Lower lobe of right lung (tissue), 2 donors: ENCODE measurements around the gene RAB32. TPM values are rescaled to one million over a fixed set of nuclear protein-coding genes. Genes with fewer than 3 reads are reported as not detected.

Experiments used
- ATAC-seq, 2 donors: fragments of 200-7000 bp; cut with Tn5 transposase; one replicate each; pipeline ENCODE4 v1.9.1; 2020 to 2022; ENCODE audit warnings: mild to moderate bottlenecking in 2 of 2, moderate library complexity in 2 of 2
- DNase-seq: peaks from one replicate; pipeline ENCODE4 v3.0.0-alpha.2; 2020
- H3K27ac ChIP-seq: fragments of 200-600 bp; one replicate; pipeline ENCODE4 v1.8.0; 2022
- H3K27me3 ChIP-seq: fragments of 200-600 bp; one replicate; pipeline ENCODE4 v1.8.0; 2022; ENCODE audit warnings: low read depth
- H3K36me3 ChIP-seq: fragments of 200-600 bp; one replicate; pipeline ENCODE4 v1.8.0; 2022; ENCODE audit warnings: mild to moderate bottlenecking
- H3K4me1 ChIP-seq: fragments of 200-600 bp; one replicate; pipeline ENCODE4 v1.8.0; 2022
- H3K4me3 ChIP-seq: fragments of 200-600 bp; one replicate; pipeline ENCODE4 v1.8.0; 2022; ENCODE audit warnings: mild to moderate bottlenecking
- H3K9me3 ChIP-seq: fragments of 200-600 bp; one replicate; pipeline ENCODE4 v1.8.0; 2022
- intact Hi-C: fragments of 100-400 bp; cut with DNase I; formaldehyde crosslinking; loops from one replicate; pipeline ENCODE4 v1.11.0; 2022
- total RNA-seq: library from RNA; stranded (reverse); fragmentation: NEBNext Ultra II Directional; extraction: Animal tissue kit (Norgen Biotek cat#: 25700); gene quantifications from one replicate; pipeline ENCODE4 v1.2.1, GENCODE V29; 2021
- TF ChIP-seq, protein P1 (sequence below): fragments of 200-600 bp; IDR thresholded peaks from one replicate; pipeline ENCODE4 v1.8.0; 2022; ENCODE audit warnings: antibody characterized with exemption, mild to moderate bottlenecking
- donor health status: DM: no; HTN: yes; CAD: no; lungs with severe emphysema.

The RAB32 gene
- total RNA-seq, 1 donor from 2014 or later, result 36.9 TPM

DNA sequence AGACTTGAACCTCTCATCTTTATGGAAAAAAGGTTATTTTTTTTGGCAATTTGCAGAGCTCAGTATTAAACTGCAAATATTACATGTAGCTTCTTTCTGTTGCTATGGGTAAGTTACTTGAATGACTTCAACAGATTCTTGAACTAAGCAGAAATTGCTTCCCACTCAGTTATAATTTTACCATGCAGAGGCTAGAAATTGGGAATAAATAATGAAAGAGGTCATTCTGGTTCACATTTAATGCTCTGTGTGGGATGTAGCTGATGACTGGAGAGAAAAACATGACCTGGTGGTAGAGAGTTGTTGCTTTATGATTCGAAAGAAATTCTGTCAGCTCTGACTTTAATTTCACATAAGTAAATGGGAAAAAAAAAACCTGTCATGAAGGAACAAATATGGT, 38.3 kb downstream of the RAB32 start:
- no peak overlapping the region for H3K27ac ChIP-seq
- ATAC-seq, result no peak
- TF ChIP-seq, protein P1, sequence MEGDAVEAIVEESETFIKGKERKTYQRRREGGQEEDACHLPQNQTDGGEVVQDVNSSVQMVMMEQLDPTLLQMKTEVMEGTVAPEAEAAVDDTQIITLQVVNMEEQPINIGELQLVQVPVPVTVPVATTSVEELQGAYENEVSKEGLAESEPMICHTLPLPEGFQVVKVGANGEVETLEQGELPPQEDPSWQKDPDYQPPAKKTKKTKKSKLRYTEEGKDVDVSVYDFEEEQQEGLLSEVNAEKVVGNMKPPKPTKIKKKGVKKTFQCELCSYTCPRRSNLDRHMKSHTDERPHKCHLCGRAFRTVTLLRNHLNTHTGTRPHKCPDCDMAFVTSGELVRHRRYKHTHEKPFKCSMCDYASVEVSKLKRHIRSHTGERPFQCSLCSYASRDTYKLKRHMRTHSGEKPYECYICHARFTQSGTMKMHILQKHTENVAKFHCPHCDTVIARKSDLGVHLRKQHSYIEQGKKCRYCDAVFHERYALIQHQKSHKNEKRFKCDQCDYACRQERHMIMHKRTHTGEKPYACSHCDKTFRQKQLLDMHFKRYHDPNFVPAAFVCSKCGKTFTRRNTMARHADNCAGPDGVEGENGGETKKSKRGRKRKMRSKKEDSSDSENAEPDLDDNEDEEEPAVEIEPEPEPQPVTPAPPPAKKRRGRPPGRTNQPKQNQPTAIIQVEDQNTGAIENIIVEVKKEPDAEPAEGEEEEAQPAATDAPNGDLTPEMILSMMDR, result no peak
- DNase-seq, result no peak
- H3K27me3 ChIP-seq, result no peaks in the 10 kb centered on the region
- intact Hi-C loops, result no loop called here
- no peak overlapping the region for H3K4me3 ChIP-seq
- no peaks in the 10 kb centered on the region for H3K36me3 ChIP-seq
- H3K9me3 ChIP-seq, result no peaks in the 10 kb centered on the region
- H3K4me1 ChIP-seq, result no peaks in the 10 kb centered on the region

DNA sequence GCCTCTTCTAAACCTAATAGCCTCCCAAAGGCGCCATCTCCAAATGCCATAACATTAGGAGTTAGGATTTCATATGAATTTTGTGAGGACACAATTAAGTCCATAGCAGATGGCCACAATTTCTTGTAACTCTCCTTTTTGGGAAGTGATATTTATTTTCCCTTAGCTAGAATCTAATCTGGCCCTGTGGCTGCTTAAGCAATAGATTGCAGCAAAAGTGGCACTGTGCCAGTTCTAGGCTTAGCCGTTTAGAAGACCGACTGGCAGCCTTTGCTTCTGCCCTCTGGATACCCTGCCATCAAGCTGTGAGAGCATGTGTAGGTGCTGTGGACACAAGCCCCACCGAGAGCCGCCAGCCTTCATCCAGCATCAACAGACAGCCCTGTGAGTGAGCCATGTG, 39.2 kb downstream of the RAB32 start:
- Histone ChIP-seq H3K4me1 (no peaks in the 10 kb centered on the region), H3K4me3 (no peak overlapping the region), H3K27me3 (no peaks in the 10 kb centered on the region), H3K9me3 (no peaks in the 10 kb centered on the region), H3K27ac (no peak overlapping the region), H3K36me3 (no peaks in the 10 kb centered on the region)
- ATAC-seq (peak; percentile 41 to 51), DNase-seq (peak; percentile 60)
- intact Hi-C loops, result no loop called here
- TF ChIP-seq, protein P1, result no peak

DNA sequence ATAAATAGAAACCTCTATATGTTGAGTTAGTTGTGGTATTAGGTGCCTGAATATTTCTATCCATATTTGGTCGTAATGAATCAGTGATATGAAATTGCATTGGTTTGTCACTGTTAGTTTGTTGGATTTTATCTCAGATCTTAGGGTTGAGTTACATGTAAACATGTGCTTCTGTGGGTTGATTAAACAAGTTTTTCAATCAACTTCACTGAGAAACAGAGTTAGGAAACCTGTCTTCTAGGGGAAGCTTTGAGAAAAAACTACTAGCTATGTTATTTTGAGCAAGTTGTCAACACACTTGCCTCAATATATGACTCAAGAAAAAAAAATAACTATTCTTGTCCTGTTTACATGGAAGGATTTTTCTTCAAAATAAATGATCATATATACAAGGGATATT, 40.3 kb downstream of the RAB32 start:
- TF ChIP-seq, protein P1, result no peak
- no peaks in the 10 kb centered on the region for H3K4me1 ChIP-seq
- ATAC-seq (no peak), DNase-seq (no peak)
- H3K27me3 ChIP-seq, result no peaks in the 10 kb centered on the region
- intact Hi-C loops, result no loop called here
- no peaks in the 10 kb centered on the region for H3K36me3 ChIP-seq
- H3K27ac ChIP-seq, result no peak overlapping the region
- no peaks in the 10 kb centered on the region for H3K9me3 ChIP-seq
- H3K4me3 ChIP-seq, result no peak overlapping the region

DNA sequence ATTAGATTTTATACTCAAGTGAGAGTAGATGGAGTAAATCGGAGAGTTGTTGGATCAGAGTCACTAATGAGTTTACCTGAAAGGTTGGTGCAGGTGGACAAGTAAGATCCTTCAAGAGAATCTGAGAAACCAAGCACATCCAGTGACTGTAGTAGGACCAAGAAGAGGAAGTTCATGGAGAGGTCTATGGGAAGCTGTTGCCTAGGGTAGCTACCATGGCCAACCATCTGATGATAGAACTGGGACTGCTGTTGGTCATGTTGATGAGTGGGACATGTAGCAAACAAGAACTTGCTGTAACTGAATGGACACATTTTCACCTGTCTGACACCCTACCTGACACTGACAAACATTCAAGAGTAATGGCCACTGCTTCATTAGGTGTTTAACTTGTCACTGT, 43.8 kb downstream of the RAB32 start:
- H3K9me3 ChIP-seq, result no peaks in the 10 kb centered on the region
- TF ChIP-seq, protein P1, result no peak
- no peak overlapping the region for H3K27ac ChIP-seq
- no peaks in the 10 kb centered on the region for H3K36me3 ChIP-seq
- H3K27me3 ChIP-seq, result no peaks in the 10 kb centered on the region
- no peaks in the 10 kb centered on the region for H3K4me1 ChIP-seq
- intact Hi-C loops, result no loop called here
- H3K4me3 ChIP-seq, result no peak overlapping the region
- DNase-seq (no peak), ATAC-seq (peak in 1 of 2 donors; percentile 62)

DNA sequence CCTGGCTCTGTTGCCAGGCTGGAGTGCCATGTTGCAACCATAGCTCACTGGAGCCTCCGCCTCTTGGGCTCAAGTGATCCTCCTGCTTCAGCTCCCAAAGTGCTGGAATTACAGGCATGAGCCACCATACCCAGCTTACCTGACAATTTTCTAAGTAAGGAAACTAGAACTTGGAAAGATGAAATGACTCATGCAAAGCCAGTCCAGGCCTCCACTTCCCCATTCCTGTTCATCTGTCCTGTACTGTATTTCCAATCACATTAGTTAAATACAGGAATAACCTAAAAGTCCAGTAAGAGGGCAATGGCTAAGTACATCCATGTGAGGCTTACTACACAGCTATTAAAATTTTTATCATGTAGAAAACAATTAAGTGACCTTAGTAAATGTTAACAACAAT, 46.9 kb downstream of the RAB32 start:
- intact Hi-C loops, result no loop called here
- TF ChIP-seq, protein P1, result no peak
- no peak overlapping the region for H3K4me3 ChIP-seq
- H3K27me3 ChIP-seq, result no peaks in the 10 kb centered on the region
- H3K9me3 ChIP-seq, result no peaks in the 10 kb centered on the region
- H3K27ac ChIP-seq, result no peak overlapping the region
- H3K4me1 ChIP-seq, result no peaks in the 10 kb centered on the region
- ATAC-seq (no peak), DNase-seq (no peak)
- H3K36me3 ChIP-seq, result no peaks in the 10 kb centered on the region

DNA sequence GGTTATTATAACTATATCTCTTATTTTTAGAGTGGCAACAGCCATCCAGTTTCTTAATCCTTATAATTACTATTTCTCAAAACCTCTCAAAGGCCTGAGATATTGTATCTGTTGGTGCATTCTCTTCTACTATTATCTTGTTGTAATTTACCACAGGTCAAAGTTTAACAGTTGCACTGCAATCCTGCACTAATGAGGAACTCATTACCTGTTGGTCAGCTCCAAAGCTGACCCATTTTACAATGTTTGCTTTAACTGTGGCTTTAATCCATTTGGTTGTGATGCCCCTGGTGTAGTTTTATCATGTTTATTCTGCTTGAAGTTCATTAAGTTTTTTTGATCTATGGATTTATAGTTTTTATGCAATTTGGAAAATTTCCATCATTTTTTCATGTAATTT, 48.8 kb downstream of the RAB32 start:
- Histone ChIP-seq H3K4me3 (no peak overlapping the region), H3K36me3 (no peaks in the 10 kb centered on the region), H3K27ac (no peak overlapping the region), H3K27me3 (no peaks in the 10 kb centered on the region), H3K4me1 (no peaks in the 10 kb centered on the region), H3K9me3 (no peaks in the 10 kb centered on the region)
- ATAC-seq, result no peak
- no peak for DNase-seq
- TF ChIP-seq, protein P1, result no peak
- intact Hi-C loops, result no loop called here
